HCT116 (cell line): ENCODE data around the gene PROSER3.

ENCODE experiments used
- CTCF ChIP-seq, 3 experiments: fragments of 200-600 bp in 1 of 3; sonication (generic) in 1 of 3; IDR thresholded peaks in 2 of 3; conservative IDR thresholded peaks in 1 of 3; 2 replicates each; pipeline ENCODE4 v1.5.1; 2012 to 2017; ENCODE audit warnings: low read depth in 2 of 3, low read length in 2 of 3, antibody characterized with exemption in 1 of 3, borderline replicate concordance in 1 of 3, control low read depth in 1 of 3, mild to moderate bottlenecking in 1 of 3, mixed read lengths in 1 of 3, mixed run types in 1 of 3, moderate library complexity in 1 of 3; ENCODE audit not compliant: insufficient read depth in 1 of 3
- ELF1 ChIP-seq: IDR thresholded peaks from 2 replicates; pipeline ENCODE4 v1.6.1; 2012; ENCODE audit warnings: low read depth, borderline replicate concordance
- EZH2 ChIP-seq: fragments of 200-600 bp; sonication (generic); IDR thresholded peaks from 2 replicates; pipeline ENCODE4 v1.6.1; 2017; ENCODE audit warnings: antibody characterized with exemption, mixed run types
- RAD21 ChIP-seq: IDR thresholded peaks from 2 replicates; pipeline ENCODE4 v1.6.1; 2012; ENCODE audit warnings: low read depth, mild to moderate bottlenecking
- SP1 ChIP-seq: IDR thresholded peaks from 2 replicates; pipeline ENCODE4 v1.6.1; 2012; ENCODE audit warnings: low read depth
- ZFX ChIP-seq: fragments of 450-650 bp; IDR thresholded peaks from 2 replicates; pipeline ENCODE4 v1.6.1; 2017

DNA sequence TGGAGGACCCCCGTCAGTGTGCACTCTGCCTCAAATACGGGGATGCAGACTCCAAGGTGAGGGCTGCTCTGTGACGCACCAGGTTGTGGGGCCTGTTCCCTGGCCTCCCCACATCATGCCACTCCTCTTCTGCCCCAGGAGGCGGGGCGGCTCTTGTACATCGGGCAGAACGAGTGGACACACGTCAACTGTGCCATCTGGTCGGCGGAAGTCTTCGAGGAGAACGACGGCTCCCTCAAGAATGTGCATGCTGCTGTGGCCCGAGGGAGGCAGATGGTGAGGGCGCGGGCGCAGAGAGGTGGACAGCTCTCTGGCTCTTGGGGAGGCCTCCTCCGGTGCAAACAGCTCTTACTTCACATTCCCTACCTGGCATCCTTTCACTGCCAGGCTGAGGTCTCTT is 29.0 kb upstream of the PROSER3 start:
- TF ChIP-seq RAD21 (no peak), CTCF (IDR thresholded peaks at IDR 0.05 in 2 of 3, conservative IDR thresholded peaks at IDR 0.05 in 1 of 3; ENCODE audit: borderline replicate concordance in 1 of 3, insufficient read depth in 1 of 3, low read depth in 2 of 3, low read length in 2 of 3) (no peak), SP1 (no peak), ELF1 (no peak), EZH2 (no peak), ZFX (no peak)
